Upper lobe of left lung (tissue), 4 donors: ENCODE results near the gene OR51I1.

Source experiments
- EP300 ChIP-seq, 4 donors: sonication (generic); formaldehyde crosslinking; IDR thresholded peaks; one replicate each; pipeline ENCODE4 v1.5.1; 2017; ENCODE audit warnings: antibody characterized with exemption in 4 of 4, control low read depth in 2 of 4
- POLR2A ChIP-seq, 4 donors: fragments of 450-650 bp; IDR thresholded peaks; one replicate each; pipeline ENCODE4 v1.5.1; 2016 to 2017; ENCODE audit warnings: antibody characterized with exemption in 4 of 4, mild to moderate bottlenecking in 2 of 4
- TF ChIP-seq, protein P1 (sequence below), 6 experiments: fragments of 450-650 bp in 4 of 6; fragments of 200-600 bp in 2 of 6; sonication (generic) in 2 of 6; IDR thresholded peaks; one replicate each; pipeline ENCODE4 v1.5.1; 2016 to 2019; ENCODE audit warnings: antibody characterized with exemption in 6 of 6

DNA sequence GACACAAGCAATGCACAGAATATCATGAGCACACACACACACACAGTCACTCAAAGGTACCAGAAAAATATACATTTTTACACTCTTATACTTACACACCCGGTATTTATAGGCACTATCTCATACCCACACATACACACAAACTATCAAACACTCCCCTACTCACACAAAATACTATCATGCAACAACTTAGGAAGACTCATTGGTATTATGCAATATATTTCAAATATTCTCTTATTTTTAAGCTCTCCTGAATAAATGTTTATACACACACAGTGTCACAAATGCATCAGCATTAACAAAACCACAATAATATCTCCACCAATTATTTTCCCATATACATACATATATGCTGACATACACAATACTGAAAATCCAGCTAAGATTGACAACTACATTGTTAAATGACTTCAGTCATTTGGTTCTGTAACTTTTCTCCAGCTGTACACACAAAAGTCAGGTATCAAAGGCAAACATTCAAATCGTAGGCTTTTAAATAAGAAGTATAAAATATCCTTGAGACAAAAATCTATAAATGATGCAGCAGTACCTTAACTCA, 2.6 kb upstream of the OR51I1 start:
- TF ChIP-seq, protein P1, sequence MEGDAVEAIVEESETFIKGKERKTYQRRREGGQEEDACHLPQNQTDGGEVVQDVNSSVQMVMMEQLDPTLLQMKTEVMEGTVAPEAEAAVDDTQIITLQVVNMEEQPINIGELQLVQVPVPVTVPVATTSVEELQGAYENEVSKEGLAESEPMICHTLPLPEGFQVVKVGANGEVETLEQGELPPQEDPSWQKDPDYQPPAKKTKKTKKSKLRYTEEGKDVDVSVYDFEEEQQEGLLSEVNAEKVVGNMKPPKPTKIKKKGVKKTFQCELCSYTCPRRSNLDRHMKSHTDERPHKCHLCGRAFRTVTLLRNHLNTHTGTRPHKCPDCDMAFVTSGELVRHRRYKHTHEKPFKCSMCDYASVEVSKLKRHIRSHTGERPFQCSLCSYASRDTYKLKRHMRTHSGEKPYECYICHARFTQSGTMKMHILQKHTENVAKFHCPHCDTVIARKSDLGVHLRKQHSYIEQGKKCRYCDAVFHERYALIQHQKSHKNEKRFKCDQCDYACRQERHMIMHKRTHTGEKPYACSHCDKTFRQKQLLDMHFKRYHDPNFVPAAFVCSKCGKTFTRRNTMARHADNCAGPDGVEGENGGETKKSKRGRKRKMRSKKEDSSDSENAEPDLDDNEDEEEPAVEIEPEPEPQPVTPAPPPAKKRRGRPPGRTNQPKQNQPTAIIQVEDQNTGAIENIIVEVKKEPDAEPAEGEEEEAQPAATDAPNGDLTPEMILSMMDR (IDR thresholded peaks at IDR 0.05): no peak
- TF ChIP-seq POLR2A (IDR thresholded peaks at IDR 0.05) (no peak), EP300 (IDR thresholded peaks at IDR 0.05) (no peak)
